Measurements from ENCODE around the gene ZNF775.

The ZNF775 gene

DNA sequence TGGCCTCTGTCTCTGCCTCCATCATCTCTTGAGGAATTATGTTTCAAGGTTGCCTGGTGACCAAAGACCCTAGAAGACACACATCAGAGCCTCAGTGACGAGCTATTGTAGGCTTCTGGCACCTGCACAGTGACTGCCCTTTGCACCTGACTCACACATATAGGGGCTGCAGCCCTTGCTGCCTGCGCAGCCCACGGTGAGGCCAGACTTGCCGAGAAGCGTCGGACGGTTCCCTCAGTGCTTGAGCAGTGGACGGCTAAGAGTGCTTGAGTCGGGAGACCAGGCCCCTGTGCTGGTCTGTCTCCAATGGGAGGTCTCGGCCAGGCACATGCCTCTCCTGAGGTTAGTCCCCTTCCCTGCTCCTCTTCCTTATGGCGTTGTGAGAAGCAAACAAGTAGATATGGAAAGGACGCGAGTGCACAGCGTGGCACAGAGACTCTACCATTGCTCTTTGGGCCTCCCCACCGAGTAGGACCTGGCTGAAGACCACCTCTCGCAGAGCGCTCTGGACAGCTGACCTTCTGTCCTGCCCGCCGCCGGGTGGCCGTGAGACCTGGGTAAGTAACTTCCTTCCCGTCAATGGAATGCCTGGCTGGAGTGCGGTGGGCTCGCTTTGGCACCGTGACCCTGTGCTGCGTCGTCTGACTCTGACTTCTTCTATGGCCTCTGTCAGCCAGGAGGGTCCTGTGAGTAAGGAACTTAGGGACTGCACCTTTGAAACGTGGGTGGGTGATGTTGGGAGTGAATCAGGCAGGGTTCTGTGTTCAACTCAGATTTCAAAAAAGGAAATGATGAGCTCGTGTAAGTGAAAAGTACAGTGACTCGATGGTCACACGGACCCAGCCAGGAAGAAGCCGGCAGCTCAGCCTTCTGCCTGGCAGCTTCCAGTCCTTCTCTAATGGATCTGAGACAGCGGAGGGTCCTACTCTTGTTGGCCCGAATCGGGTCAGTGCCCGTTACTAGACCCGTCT, 33.7 kb downstream of the ZNF775 start:
- DNase-seq (ENCODE audit: low spot score), result no peak

DNA sequence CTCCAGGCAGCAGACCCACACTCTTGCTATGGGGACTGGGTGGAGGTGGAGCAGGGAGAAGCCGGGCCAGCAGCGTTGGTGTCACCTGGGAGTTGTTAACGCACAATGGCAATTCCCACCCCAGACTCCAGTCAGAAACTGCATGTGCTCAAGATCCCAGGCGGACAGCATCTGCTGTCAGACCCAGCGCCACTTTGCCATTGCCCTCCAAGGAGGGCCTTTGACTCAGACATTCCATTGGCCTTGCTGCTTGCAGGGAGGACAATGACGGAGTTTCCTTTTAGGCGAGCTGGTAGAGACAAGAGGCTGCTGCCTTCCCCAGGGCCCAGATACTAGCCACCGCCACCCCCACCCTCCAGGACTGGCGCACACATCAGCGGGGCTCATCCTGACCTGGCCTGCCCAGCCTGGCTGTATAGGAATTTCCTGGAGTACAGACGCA, 34.5 kb downstream of the ZNF775 start:
- DNase-seq (ENCODE audit: low spot score), result peak; percentile 29

GRCh38 chr7:150415161-150416153, 36.3 kb downstream of the ZNF775 start:
- no peak for DNase-seq (ENCODE audit: low spot score)

DNA sequence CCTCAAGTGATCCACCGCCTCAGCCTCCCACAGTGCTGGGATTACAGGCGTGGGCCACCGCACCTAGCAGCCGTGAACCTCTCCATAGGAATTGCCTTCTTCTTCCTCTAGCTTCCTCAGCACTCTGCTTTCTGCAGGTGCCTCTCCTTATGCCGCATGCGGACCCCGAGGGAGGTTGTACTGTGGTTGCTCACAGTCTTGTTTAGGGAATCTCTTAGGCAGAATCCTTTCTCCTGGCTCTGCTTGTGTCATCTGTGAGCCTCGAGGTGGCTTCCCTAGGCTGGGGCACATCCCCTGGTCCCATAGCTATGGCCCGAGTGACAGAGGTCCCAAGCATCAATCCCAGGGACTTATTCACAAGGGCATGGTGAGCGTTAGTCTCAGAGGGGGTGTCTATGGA, 38.1 kb downstream of the ZNF775 start:
- DNase-seq (ENCODE audit: low spot score), result no peak

DNA sequence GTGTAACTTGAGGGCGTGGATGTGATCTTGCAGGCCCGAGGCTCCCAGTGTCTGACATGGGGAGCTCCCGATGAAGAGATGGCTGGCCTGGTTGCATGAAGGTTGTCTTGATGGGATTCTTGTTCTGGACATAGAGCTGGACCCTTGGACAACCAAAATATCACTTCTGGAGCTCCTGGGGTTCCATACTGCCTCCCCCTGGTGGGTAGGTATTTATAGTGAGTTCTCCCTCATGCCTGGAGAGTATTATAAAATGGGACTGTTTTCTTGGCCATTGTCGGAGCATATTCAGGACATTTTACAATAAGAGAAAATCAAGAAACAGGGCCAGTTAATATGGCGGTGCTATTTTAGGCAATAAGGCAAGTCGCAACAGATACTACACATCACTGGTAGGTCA, 38.7 kb downstream of the ZNF775 start:
- DNase-seq (ENCODE audit: low spot score), result no peak

- DNase-seq (ENCODE audit: low spot score), result no peak
Observed at GRCh38 chr7:150420242-150420641, 41.1 kb downstream of the ZNF775 start.

- DNase-seq (ENCODE audit: low spot score), result peak; percentile 89
Observed at GRCh38 chr7:150420987-150421674, 42.0 kb downstream of the ZNF775 start.

GRCh38 chr7:150421831-150422230, 42.7 kb downstream of the ZNF775 start:
- no peak for DNase-seq (ENCODE audit: low spot score)

GRCh38 chr7:150425670-150426069, 46.5 kb downstream of the ZNF775 start:
- DNase-seq (ENCODE audit: low spot score), result no peak

DNA sequence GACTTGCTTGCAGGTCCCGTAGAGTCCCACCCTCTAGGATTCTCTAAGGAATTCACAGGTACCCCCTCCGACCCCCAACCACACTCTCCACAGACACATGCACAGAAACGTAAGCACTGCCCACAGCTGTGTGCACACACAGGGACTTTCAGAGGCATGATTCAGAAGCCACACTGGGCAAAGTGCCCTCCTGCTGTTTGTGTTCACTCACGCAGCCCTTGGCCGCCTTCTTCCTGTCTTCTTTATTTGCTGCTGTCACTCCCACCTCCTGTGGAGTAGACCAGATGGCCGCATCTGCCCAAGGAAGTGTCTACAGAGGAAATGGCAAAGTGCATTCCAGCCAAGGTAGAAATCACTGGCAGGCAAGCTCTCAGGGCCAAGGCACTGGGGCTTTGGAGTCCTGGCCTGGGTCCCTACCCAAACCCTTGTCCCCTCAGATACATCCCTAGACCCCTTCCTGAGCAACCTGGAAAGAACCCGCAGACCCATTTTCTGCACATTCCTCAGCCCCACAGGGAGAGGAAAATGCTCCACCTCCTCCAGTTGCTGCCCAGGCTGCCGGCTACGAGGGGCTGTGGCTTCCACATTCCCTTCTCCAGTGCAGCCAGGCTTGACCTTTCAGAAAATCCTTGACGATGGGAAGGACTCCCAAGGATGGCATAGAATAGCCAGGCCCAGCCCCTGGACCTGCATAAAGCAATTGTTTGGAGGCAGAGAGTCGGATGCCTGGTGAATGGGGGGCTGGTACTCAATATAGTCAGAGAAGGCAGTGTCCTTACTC, 49.7 kb downstream of the ZNF775 start:
- DNase-seq (ENCODE audit: low spot score), result peak; percentile 92

DNA sequence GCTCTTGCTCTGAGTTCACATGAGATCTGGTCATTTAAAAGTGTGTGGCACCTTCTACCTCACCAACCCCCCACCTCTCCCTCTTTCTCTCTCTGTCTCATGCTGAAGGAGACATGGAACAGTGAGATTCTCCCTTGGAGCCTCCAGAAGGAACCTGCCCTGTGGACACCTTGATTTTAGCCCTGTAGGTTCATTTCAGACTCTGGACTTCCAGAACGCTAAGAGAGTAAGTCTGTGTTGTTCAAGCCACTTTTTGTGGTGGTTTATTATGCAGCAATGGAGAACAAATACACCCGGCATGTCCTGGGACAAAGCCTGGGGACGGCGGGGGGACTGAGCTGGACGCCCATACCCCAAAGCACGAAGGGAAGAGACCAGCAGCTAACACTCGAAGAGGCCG, 50.6 kb downstream of the ZNF775 start:
- no peak for DNase-seq (ENCODE audit: low spot score)

- DNase-seq (ENCODE audit: low spot score), result no peak
Observed at GRCh38 chr7:150430465-150431085, 51.4 kb downstream of the ZNF775 start.

DNA sequence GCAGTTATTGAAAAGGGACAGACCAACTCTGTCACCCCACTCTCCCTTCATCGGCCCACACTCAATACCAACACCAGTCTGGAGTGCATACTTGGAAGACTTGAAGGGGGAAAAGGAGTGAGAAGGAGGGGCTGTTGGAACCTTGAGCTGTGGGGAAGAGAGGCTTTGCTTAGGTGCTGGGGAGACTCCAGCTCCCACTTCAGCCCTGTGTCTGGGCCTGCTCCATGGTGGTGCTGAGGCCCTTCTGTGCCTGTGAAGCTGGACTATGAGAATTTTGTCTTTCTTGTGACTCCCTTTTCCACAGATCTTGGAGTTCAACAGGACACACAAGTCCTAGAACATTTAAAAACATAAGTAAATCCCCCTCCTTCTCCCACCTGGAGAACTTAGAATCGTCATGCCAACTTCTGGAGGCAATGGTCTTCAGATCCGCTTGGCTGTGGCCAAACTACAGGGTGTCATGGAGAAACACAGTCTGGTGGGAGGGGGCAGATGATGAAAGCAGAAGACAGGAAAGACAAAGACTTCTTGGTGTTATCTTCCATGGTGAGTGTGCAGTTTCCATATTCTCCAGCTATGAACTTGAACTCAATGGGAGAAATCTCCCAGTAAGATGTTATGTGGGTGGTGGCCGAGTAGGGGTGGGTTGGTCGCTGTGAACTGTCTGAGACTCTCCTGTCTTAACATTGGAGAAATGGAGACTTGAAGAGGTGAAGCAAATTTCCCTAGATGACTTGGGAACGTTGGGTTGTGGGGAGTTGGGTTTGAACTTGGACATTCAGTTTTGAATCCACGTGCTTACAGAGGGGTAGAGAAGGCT, 52.9 kb downstream of the ZNF775 start:
- DNase-seq (ENCODE audit: low spot score), result no peak

- DNase-seq (ENCODE audit: low spot score), result no peak
Observed at GRCh38 chr7:150432915-150433892, 54.1 kb downstream of the ZNF775 start.

- DNase-seq (ENCODE audit: low spot score), result no peak
Observed at GRCh38 chr7:150434240-150434639, 55.1 kb downstream of the ZNF775 start.

GRCh38 chr7:150435047-150435389, 55.9 kb downstream of the ZNF775 start:
- DNase-seq (ENCODE audit: low spot score), result no peak

GRCh38 chr7:150435390-150436073, 56.4 kb downstream of the ZNF775 start:
- no peak for DNase-seq (ENCODE audit: low spot score)

DNA sequence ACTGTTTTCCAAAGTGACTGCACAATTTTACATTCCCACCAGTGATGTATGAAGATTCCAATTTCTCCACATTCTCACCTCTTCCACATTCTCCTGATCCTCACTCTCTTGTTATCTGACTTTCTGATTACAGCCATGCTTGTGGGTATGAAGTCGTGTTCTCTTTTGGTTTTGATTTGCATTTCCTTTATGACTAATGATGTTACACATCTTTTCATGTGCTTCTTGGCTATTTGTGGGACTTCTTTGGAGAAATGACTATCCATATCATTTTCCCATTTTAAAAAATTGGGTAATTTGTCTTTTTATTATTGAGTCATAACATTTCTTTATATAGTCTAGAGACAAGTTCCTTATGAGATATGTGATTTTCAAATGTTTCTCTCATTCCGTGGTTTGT, 60.8 kb downstream of the ZNF775 start:
- no peak for DNase-seq (ENCODE audit: low spot score)
